Psoas muscle (tissue), 8 donors: ENCODE results near the gene SBNO2. TPM values are rescaled to one million over a fixed set of nuclear protein-coding genes. Genes with fewer than 3 reads are reported as not detected.
A peak's percentile ranks its signal among the peaks of the same experiment; 100 is the strongest.

Experiments used
- ATAC-seq, 4 donors: fragments of 200-7000 bp; cut with Tn5 transposase; one replicate each; pipeline ENCODE4 v1.9.1; 2020; ENCODE audit warnings: moderate library complexity in 3 of 4, mild to moderate bottlenecking in 2 of 4
- DNase-seq, 2 donors: peaks; one replicate each; pipeline ENCODE4 v3.0.0-alpha.2; 2020
- H3K27ac ChIP-seq: fragments of 200-600 bp; one replicate; pipeline ENCODE4 v1.8.0; 2022
- H3K27me3 ChIP-seq, 3 donors: fragments of 200-600 bp in 1 of 3; one replicate each; pipeline versions ENCODE4 v1.6.1 to v1.8.0; 2013 to 2022; ENCODE audit warnings: low read length in 2 of 3, mild to moderate bottlenecking in 2 of 3, moderate library complexity in 1 of 3; ENCODE audit not compliant: insufficient read depth in 3 of 3
- H3K36me3 ChIP-seq, 2 donors: fragments of 200-600 bp in 1 of 2; one replicate each; pipeline versions ENCODE4 v1.6.1 to v1.8.0; 2013 to 2022; ENCODE audit warnings: low read depth in 1 of 2, mild to moderate bottlenecking in 1 of 2, moderate library complexity in 1 of 2; ENCODE audit not compliant: insufficient read depth in 1 of 2
- H3K4me1 ChIP-seq: fragments of 200-600 bp; one replicate; pipeline ENCODE4 v1.8.0; 2022
- H3K4me3 ChIP-seq: fragments of 200-600 bp; one replicate; pipeline ENCODE4 v1.8.0; 2022; ENCODE audit warnings: mild to moderate bottlenecking
- H3K9me3 ChIP-seq: fragments of 200-600 bp; one replicate; pipeline ENCODE4 v1.8.0; 2022
- CTCF ChIP-seq: fragments of 200-600 bp; IDR thresholded peaks from one replicate; pipeline ENCODE4 v1.8.0; 2022; ENCODE audit warnings: antibody characterized with exemption
- WGBS, 3 donors: extraction: QIAGEN DNeasy Blood & Tissue Kit; methylation state at CpG; one replicate each; pipeline versions ENCODE4 v1.1.6 to v1.1.7; 2013; 5-methylcytosine and 5-hydroxymethylcytosine counted together
- intact Hi-C, 2 donors: fragments of 100-400 bp; cut with DNase I; formaldehyde crosslinking; loops; one replicate each; pipeline versions ENCODE4 v1.11.0 to v1.14.2; 2022
- polyA plus RNA-seq, 3 donors: library from polyadenylated mRNA; stranded (reverse); fragments of 200-250 nt; gene quantifications; one replicate each; pipeline ENCODE4 v1.2.3, GENCODE V29; 2013
- total RNA-seq, 4 donors: library from RNA; stranded (reverse); fragmentation: NEBNext Ultra II Directional in 2 of 4; extraction: Animal tissue kit (Norgen Biotek cat#: 25700) in 2 of 4; gene quantifications; one replicate each; pipeline versions ENCODE4 v1.2.1 to v1.2.4, GENCODE V29; 2021 to 2023
- donor health status: healthy with polysubstance abuse.
- donor health status: DM: no; HTN: no; CAD: no; lungs with moderate emphysema.
- donor health status: Bipolar disorder and iron deficiency.
- donor health status: healthy.
- donor health status: DM: yes; HTN: yes; CAD: no.
- donor health status: DM: no; HTN: no; CAD: no.
- donor health status: DM: no; HTN: no; CAD: no.
- donor health status: DM: yes; HTN: yes; CAD: no.

Gene SBNO2
- total and polyA plus RNA-seq, 7 donors = 18.5 to 138 (median 47.2) TPM

GRCh38 chr19:1112268-1113029 lies 61.6 kb downstream of the SBNO2 start:
- H3K36me3 ChIP-seq = peaks cover 12 to 86% of the 10 kb centered on the region in 2 donors
- no peak overlapping the region for H3K4me3 ChIP-seq
- H3K9me3 ChIP-seq = no peaks in the 10 kb centered on the region
- peak overlapping the region; percentile 63 for H3K27ac ChIP-seq
- 69 to 72% (median 71%) methylated on average over 57 to 71 of the region's 71 CpGs for WGBS, 3 donors
- no peak for TF ChIP-seq CTCF
- no peaks in the 10 kb centered on the region for H3K4me1 ChIP-seq
- H3K27me3 ChIP-seq = no peaks in the 10 kb centered on the region
- intact Hi-C loops = loop anchor here (5.0 kb wide), 2 partner anchors 80 to 130 kb away; partner anchors contain the start of gene ATP5F1D (in 1 of the 2)
- peak; percentile 4 to 34 (median 20) for ATAC-seq
- peak; percentile 68 to 81 for DNase-seq

GRCh38 chr19:1111641-1112267 lies 62.3 kb downstream of the SBNO2 start:
- no peak for ATAC-seq
- intact Hi-C loops = loop anchor here (5.0 kb wide), 2 partner anchors 81 to 131 kb away; partner anchors contain the start of gene ATP5F1D (in 1 of the 2)
- 72 to 75% (median 72%) methylated on average over 14 to 18 of the region's 18 CpGs for WGBS, 3 donors
- H3K27me3 ChIP-seq = no peaks in the 10 kb centered on the region
- no peaks in the 10 kb centered on the region for H3K4me1 ChIP-seq
- DNase-seq = no peak
- no peak overlapping the region for H3K27ac ChIP-seq
- peaks cover 12 to 86% of the 10 kb centered on the region in 2 donors for H3K36me3 ChIP-seq
- H3K4me3 ChIP-seq = no peak overlapping the region
- TF ChIP-seq CTCF = no peak
- no peaks in the 10 kb centered on the region for H3K9me3 ChIP-seq

- DNase-seq (no peak), ATAC-seq (no peak)
- Histone ChIP-seq H3K27me3 (no peaks in the 10 kb centered on the region), H3K9me3 (no peaks in the 10 kb centered on the region), H3K27ac (no peak overlapping the region), H3K4me1 (no peaks in the 10 kb centered on the region), H3K36me3 (peaks cover 12 to 86% of the 10 kb centered on the region in 2 donors), H3K4me3 (no peak overlapping the region)
- TF ChIP-seq CTCF = no peak
- intact Hi-C loops = loop anchor here (5.0 kb wide), 2 partner anchors 81 to 131 kb away; partner anchors contain the start of gene ATP5F1D (in 1 of the 2)
- WGBS, 3 donors = 61 to 73% (median 67%) methylated on average over 16 to 18 of the region's 18 CpGs
Observed at GRCh38 chr19:1110809-1111640, 63.0 kb downstream of the SBNO2 start.

GRCh38 chr19:1109697-1110671 lies 64.1 kb downstream of the SBNO2 start:
- no peak overlapping the region for H3K27ac ChIP-seq
- TF ChIP-seq CTCF = no peak
- H3K4me3 ChIP-seq = no peak overlapping the region
- no peak for DNase-seq
- WGBS, 3 donors = 86 to 90% (median 89%) methylated on average over 53 to 54 of the region's 54 CpGs
- H3K4me1 ChIP-seq = peaks cover 6% of the 10 kb centered on the region
- no peaks in the 10 kb centered on the region for H3K9me3 ChIP-seq
- H3K36me3 ChIP-seq = peaks cover 12 to 76% of the 10 kb centered on the region in 2 donors
- intact Hi-C loops = loop anchor here (5.0 kb wide), 2 partner anchors 82 to 132 kb away; partner anchors contain the start of gene ATP5F1D (in 1 of the 2)
- ATAC-seq = no peak
- no peaks in the 10 kb centered on the region for H3K27me3 ChIP-seq
